Right renal cortex interstitium (tissue), 3 donors: ENCODE results near the gene NALCN. TPM values are rescaled to one million over a fixed set of nuclear protein-coding genes. Genes with fewer than 3 reads are reported as not detected.
A peak's percentile ranks its signal among the peaks of the same experiment; 100 is the strongest.

Experiments
- DNase-seq, 3 donors: peaks; one replicate each; pipeline ENCODE4 v3.0.0-alpha.2; 2013; ENCODE audit warnings: low read depth in 3 of 3, low spot score in 2 of 3
- polyA plus RNA-seq, 3 donors: library from polyadenylated mRNA; unstranded; fragments of 120-200 nt; gene quantifications; one replicate each; pipeline ENCODE4 v1.2.1, GENCODE V29; 2013; ENCODE audit not compliant: insufficient read length in 3 of 3

The NALCN gene
- polyA plus RNA-seq, 3 donors, result 0.75 to 1.1 (median 0.95) TPM

- no peak for DNase-seq
Observed at GRCh38 chr13:101291646-101292515, 124.4 kb downstream of the NALCN start.

GRCh38 chr13:101291206-101291605, 125.1 kb downstream of the NALCN start:
- no peak for DNase-seq

GRCh38 chr13:101289764-101290163, 126.5 kb downstream of the NALCN start:
- peak in 1 of 3 donors; percentile 6 for DNase-seq

GRCh38 chr13:101283782-101284181, 132.5 kb downstream of the NALCN start:
- DNase-seq, result no peak

GRCh38 chr13:101272886-101273285, 143.4 kb downstream of the NALCN start:
- DNase-seq, result no peak

GRCh38 chr13:101271681-101272245, 144.5 kb downstream of the NALCN start:
- no peak for DNase-seq

GRCh38 chr13:101267656-101268055, 148.7 kb downstream of the NALCN start:
- no peak for DNase-seq

- DNase-seq, result no peak
Observed at GRCh38 chr13:101265934-101266333, 150.4 kb downstream of the NALCN start.

GRCh38 chr13:101264931-101265330, 151.4 kb downstream of the NALCN start:
- no peak for DNase-seq

- DNase-seq, result no peak
Observed at GRCh38 chr13:101262306-101262705, 154.0 kb downstream of the NALCN start.

- no peak for DNase-seq
Observed at GRCh38 chr13:101258509-101258908, 157.8 kb downstream of the NALCN start.

- DNase-seq, result no peak
Observed at GRCh38 chr13:101258071-101258470, 158.2 kb downstream of the NALCN start.

GRCh38 chr13:101248739-101249514, 167.4 kb downstream of the NALCN start:
- no peak for DNase-seq

GRCh38 chr13:101242720-101243119, 173.6 kb downstream of the NALCN start:
- DNase-seq, result no peak

- no peak for DNase-seq
Observed at GRCh38 chr13:101238555-101238954, 177.8 kb downstream of the NALCN start.

- no peak for DNase-seq
Observed at GRCh38 chr13:101231751-101232428, 184.4 kb downstream of the NALCN start.

GRCh38 chr13:101230271-101230890, 185.9 kb downstream of the NALCN start:
- DNase-seq, result no peak

- DNase-seq, result no peak
Observed at GRCh38 chr13:101219609-101220265, 196.6 kb downstream of the NALCN start.

- no peak for DNase-seq
Observed at GRCh38 chr13:101218484-101218883, 197.8 kb downstream of the NALCN start.

GRCh38 chr13:101217086-101217485, 199.2 kb downstream of the NALCN start:
- no peak for DNase-seq
